K562 treated with DMSO at 1 percent for 48 hours (cell line): ENCODE results near the gene DIDO1. TPM values are rescaled to one million over a fixed set of nuclear protein-coding genes. Genes with fewer than 3 reads are reported as not detected.

Experiments used
- total RNA-seq: library from RNA; unstranded; fragments of 300-600 nt; gene quantifications from 2 replicates; pipeline ENCODE4 v1.2.3, GENCODE V29; 2022; ENCODE audit warnings: low replicate concordance; ENCODE audit errors: extremely low read depth

The DIDO1 gene
- not detected in 2 replicates for total RNA-seq

GRCh38 chr20:62926229-62927127, at the start of gene DIDO1:
DIDO1 (minus strand) TSS chr20:62926505.

GRCh38 chr20:62952373-62952967, 26.2 kb upstream of the DIDO1 start, which contains the start of gene SLC17A9:
SLC17A9 (plus strand) TSS chr20:62952709; CDS start chr20:62952831, 122 bp downstream.

GRCh38 chr20:62938105-62938888, 12.0 kb upstream of the DIDO1 start, which contains the start of gene GID8:
GID8 (plus strand) TSS chr20:62938147; CDS start chr20:62941503, 3,356 bp downstream.

GRCh38 chr20:62861726-62862336, 64.5 kb downstream of the DIDO1 start, which contains the start of gene TCFL5:
TCFL5 (minus strand) TSS chr20:62861822; CDS start chr20:62861670, 152 bp downstream.

Other genes with a start within 250 kb of the DIDO1 start
- not detected in 2 replicates for gene NTSR1, start 217.7 kb downstream of the DIDO1 start, total RNA-seq
- gene MRGBP, start 130.0 kb downstream of the DIDO1 start, total RNA-seq, result not detected in 2 replicates
- not detected in 2 replicates for gene OGFR, start 121.7 kb downstream of the DIDO1 start, total RNA-seq
- not detected in 2 replicates for gene COL9A3, start 109.5 kb downstream of the DIDO1 start, total RNA-seq
- gene TCFL5, start 64.7 kb downstream of the DIDO1 start, total RNA-seq, result not detected in 2 replicates
- not detected in 2 replicates for gene GID8, start 11.6 kb upstream of the DIDO1 start, total RNA-seq
- not detected in 2 replicates for gene SLC17A9, start 26.2 kb upstream of the DIDO1 start, total RNA-seq
- gene BHLHE23, start 80.5 kb upstream of the DIDO1 start, total RNA-seq, result not detected in 2 replicates